ENCODE measurements around the gene ADGRL1.
"Not testable (repeated sequence)": the region's sequence is repeated elsewhere in the genome, so short reads cannot be mapped to it uniquely, and the experiment has no call there.

ADGRL1 gene

GRCh38 chr19:14161305-14161704 lies 44.7 kb downstream of the ADGRL1 start:
- DNase-seq (ENCODE audit: low read depth in 2 of 2) = no peak

- no peak for DNase-seq (ENCODE audit: low read depth in 2 of 2)
These were observed 45.8 kb downstream of the ADGRL1 start for GRCh38 chr19:14160017-14160703.

GRCh38 chr19:14159059-14159458 lies 46.9 kb downstream of the ADGRL1 start:
- no peak for DNase-seq (ENCODE audit: low read depth in 2 of 2)

GRCh38 chr19:14158276-14159023 lies 47.5 kb downstream of the ADGRL1 start:
- no peak for DNase-seq (ENCODE audit: low read depth in 2 of 2)

- no peak for DNase-seq (ENCODE audit: low read depth in 2 of 2)
These were observed 48.8 kb downstream of the ADGRL1 start for GRCh38 chr19:14156971-14157717.

- no peak for DNase-seq (ENCODE audit: low read depth in 2 of 2)
These were observed 49.8 kb downstream of the ADGRL1 start for GRCh38 chr19:14156122-14156521.

- DNase-seq (ENCODE audit: low read depth in 2 of 2) = no peak
These were observed 50.6 kb downstream of the ADGRL1 start for GRCh38 chr19:14155371-14155770.

GRCh38 chr19:14152713-14153112 lies 53.3 kb downstream of the ADGRL1 start:
- no peak for DNase-seq (ENCODE audit: low read depth in 2 of 2)

GRCh38 chr19:14150770-14151661 lies 55.0 kb downstream of the ADGRL1 start:
- DNase-seq (ENCODE audit: low read depth in 2 of 2) = no peak

- DNase-seq (ENCODE audit: low read depth in 2 of 2) = no peak
These were observed 55.8 kb downstream of the ADGRL1 start for GRCh38 chr19:14150041-14150769.

- peak in 1 of 2 donors; percentile 37 for DNase-seq (ENCODE audit: low read depth in 2 of 2)
These were observed 56.4 kb downstream of the ADGRL1 start for GRCh38 chr19:14149509-14149994.

- no peak for DNase-seq (ENCODE audit: low read depth in 2 of 2)
These were observed 57.1 kb downstream of the ADGRL1 start for GRCh38 chr19:14148751-14149410.

GRCh38 chr19:14147797-14148605 lies 58.0 kb downstream of the ADGRL1 start:
- no peak for DNase-seq (ENCODE audit: low read depth in 2 of 2)

GRCh38 chr19:14146789-14147216 lies 59.2 kb downstream of the ADGRL1 start:
- DNase-seq (ENCODE audit: low read depth in 2 of 2) = no peak

- DNase-seq (ENCODE audit: low read depth in 2 of 2) = not testable (repeated sequence)
These were observed 59.8 kb downstream of the ADGRL1 start for GRCh38 chr19:14146169-14146568.

- DNase-seq (ENCODE audit: low read depth in 2 of 2) = no peak
These were observed 60.6 kb downstream of the ADGRL1 start for GRCh38 chr19:14145381-14145780.

GRCh38 chr19:14142262-14143190 lies 63.4 kb downstream of the ADGRL1 start:
- no peak for DNase-seq (ENCODE audit: low read depth in 2 of 2)

GRCh38 chr19:14141041-14141440 lies 64.9 kb downstream of the ADGRL1 start:
- DNase-seq (ENCODE audit: low read depth in 2 of 2) = no peak

Measured in stimulated activated CD8-positive, alpha-beta memory T cell treated with anti-CD3 and anti-CD28 coated beads, Interleukin-7, amount 100 ng/mL, for 1 hour (primary cell).